SKM-1 (cell line): Measurements from ENCODE around the gene ACP1.
"Not testable (repeated sequence)": the region's sequence is repeated elsewhere in the genome, so short reads cannot be mapped to it uniquely, and the experiment has no call there.

Experiments
- DNase-seq: peaks from one replicate; lab custom pipeline; 2025; ENCODE audit not compliant: unreplicated experiment; lab: John Stamatoyannopoulos, UW

The ACP1 gene

DNA sequence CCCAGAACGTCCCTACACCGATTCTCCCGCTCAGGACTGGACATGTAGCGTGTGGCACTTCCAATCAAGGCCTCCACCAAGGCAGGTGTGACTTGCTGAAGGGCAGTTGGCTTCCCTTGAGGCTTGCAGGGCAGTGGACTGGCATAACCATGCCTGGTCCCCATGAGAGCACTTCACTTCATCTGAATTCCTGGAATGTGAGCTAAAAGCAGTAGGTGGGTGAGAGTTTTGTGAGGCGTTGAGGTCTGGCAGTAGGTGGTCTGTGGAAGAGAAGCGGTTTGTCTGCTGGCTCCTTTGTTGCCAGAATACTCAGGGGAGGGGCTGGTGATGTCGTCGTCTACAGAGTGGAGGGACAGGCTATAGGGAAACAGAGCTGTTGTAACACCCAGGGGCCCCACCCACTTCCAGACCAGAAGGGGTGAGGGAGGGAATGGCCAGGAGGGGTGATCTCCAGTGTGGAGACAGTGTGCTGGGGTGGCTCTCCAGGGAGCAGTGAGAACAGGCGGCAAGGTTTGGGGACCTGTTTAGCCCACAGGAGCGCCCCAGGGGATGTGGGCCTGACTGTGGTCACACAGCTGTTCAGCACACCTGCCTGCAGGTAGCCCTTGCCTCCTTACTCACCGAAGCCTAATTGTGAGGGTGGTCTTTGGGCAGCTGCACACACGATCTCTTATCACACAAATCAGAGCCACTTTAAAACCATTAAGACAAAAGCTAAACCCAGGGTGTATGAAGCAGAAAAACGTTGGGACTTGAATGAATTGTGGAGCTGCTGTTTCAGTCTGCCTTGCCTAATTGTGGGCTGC lies 44.6 kb downstream of the ACP1 start:
- no peak for DNase-seq

DNA sequence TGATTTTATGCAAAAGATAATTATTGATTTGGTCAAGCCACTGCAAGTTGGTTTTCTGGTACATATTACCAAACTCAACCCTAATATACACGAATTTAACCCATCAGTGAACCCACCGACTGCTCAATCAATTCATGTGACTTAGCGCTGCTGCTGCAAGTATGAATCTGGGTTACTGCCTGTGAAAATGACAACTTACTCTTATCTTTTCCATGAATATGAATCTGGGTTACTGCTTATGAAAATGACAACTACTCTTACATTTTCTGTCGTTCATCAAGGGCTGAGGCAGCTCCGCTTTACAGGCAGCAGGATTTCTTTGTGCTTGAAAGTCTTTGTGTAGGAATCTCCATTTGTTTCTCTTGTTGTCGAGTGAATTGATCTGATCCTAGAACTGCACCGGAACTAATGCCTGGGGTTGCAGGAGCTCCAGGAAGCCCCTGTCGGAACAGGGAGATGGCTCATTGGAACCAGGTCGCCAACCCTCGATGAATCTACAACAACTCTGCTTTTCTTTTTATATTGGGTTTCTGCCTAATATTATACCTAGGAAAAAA lies 45.3 kb downstream of the ACP1 start:
- DNase-seq: no peak

DNA sequence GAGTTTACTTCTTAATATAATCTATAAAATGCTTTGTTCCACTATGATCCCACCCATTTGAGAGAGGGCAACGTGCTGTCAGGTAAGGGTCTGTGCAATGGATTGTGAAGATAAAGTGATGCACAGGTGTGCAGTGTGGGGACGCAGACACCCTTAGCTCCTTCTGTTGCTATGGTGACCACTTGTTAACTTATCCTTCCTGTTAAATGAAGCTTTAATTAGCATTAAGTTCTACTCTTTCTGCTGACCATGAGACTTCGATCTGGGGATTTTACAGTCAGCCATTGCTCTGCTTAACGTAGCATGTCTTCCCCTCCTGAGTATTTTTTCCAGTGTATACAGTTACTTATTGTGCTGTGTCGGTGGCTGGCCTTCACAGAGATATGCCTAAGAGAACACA lies 46.2 kb downstream of the ACP1 start:
- DNase-seq: no peak

DNA sequence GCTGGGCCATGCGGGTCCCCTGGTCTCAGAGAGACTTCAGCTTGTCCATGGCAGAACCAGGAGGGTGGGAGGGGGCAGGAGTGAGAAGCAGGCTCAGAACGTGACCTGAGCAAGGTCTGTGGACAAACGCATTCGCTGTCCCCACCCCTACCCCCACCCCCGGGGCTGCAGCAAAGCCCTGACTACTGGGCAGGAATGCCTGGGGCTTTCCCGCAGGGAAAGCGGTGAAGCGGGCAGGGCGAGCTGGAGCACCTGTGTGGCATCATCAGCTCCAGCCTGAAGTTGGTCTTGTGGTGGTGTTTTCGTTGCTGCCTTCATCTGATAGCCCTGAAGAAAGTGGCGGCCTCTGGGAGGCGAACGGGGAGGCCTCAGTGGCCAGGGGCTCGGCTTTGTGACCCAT lies 49.2 kb downstream of the ACP1 start:
- no peak for DNase-seq

DNA sequence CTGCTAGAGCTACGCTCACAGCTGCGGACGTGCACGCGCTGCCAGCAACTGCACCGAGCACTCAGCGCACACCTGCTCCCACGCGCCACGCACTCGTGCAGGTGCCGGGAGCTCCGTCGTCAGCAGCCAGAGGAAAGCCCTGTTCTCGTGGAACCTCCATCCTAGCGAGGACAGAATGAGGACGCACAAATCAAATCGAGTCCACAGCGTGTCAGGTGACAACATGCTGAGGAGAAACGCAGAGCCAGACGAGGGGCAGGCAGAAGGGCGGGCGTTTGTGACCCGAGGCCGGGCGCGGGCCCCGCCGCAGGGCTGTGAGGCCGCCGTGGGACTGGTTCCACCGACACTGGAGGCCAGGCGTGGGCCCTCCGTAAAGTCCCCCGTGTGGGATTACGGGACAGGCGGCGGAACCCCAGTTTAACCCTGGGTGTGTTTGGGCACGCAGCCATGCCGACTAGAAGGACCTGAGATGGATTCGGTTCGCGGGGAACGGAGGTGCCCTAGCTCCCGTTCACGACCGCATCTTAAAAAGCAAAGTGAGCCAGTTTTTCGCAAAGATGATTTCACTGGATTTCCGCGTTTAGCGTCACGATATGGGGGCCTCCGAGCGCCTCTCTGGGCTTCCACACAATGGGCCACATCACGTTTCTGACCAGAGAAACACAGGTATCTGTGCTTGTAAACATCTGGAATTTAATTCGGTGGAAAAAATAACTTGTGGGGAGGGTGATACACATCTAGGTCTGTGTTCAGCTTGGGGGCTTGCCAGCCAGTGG lies 50.0 kb downstream of the ACP1 start:
- no peak for DNase-seq

DNA sequence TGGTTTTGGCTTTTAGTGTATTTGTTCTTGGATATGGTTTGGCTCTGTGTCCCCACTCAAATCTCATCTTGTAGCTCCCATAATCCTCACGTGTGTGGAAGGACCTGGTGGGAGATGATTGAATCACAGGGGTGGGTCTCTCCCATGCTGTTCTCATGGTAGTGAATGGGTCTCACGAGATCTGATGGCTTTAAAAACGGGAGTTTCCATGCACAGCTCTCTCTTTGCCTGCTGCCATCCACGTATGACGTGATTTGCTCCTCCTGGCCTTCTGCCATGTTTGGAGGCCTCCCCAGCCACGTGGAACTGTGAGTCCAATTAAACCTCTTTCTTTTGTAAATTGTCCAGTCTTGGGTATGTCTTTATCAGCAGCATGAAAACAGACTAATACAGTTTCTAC lies 51.2 kb downstream of the ACP1 start:
- DNase-seq: not testable (repeated sequence)

DNA sequence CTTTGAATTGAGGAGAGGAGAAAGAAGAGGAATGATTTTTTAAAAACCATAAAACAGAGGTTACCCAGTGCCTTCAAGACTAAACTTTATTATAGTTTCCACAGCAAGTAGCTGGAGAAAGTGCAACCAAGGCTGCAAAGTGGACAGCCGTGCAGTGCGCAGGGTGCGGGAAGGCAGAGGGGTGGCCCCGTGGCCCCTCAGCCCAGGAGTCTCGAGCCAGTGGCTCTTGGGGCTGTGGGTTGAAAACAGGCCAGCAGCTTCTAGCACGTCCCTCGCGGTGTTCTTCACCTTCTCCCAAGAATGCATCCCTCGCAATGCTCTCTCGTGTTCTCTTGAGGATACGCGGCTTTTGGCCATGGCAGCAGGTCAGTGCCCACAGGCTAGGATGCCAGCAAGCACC lies 51.6 kb downstream of the ACP1 start:
- no peak for DNase-seq

DNA sequence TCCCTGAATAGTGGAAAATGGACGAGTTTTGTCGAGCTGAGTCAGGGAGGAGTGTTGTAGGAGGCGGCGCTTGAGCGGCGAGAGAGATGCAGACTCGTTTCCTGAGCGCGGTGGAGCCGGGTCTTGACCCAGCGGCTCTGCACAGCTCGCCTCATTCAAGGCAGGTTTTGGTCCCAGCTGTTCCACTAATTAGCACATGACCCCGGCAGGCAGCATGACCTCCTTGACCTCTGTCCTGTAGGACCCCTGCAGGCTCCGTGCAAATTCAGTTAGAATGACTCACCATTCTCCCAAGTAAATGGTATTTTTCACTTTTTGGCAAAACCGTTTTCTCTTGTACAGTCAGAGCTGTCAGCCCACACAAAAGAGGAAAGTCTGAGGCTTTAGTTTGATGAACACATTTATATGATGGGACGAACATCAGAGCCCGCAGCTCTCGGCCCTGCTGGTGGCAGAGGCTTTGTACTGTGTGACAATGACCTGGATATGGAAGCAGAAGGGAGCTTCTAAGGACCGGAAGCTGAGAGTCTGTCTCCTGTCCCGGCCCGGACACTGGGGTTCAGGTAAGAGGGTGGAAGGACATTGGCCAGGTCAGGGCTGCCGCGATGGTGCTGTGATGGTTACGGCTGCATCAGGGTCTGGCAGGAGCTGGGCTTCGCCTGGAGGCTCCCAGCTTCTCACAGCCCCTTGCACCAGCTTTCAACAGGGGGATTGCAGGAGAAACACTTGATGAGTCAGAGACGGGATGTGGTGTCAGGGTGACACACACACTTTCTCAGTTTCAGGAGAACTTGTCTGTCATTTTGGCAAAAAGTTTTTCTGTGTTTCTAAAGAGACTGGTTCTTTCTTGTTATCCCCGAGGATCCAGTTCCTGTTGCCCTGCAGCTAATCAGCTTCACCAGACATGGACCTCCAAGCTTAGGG lies 53.0 kb downstream of the ACP1 start:
- no peak for DNase-seq

DNA sequence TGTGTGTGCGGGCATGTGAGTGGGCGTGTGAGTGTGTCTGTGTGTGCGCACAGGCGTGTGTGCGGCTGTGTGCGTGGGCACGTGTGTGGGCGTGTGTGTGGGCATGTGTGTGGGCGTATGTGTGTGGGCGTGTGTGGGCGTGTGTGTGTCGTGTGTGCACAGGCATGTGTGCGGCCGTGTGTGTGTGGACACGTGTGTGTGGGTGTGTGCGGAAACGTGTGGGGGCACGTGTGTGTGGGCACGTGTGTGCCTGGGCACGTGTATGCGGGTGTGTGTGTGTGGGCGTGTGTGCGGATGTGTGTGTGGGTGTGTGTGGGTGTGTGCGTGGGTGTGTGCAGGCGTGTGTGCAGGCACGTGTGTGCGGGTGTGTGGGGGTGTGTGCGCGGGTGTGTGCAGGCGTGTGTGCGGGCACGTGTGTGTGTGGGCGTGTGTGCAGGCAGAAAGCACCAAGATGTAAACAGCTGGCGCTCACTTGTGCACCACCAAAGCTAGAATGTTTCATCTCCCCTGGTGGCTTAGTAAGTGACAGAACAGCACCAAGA lies 54.4 kb downstream of the ACP1 start:
- DNase-seq: no peak

DNA sequence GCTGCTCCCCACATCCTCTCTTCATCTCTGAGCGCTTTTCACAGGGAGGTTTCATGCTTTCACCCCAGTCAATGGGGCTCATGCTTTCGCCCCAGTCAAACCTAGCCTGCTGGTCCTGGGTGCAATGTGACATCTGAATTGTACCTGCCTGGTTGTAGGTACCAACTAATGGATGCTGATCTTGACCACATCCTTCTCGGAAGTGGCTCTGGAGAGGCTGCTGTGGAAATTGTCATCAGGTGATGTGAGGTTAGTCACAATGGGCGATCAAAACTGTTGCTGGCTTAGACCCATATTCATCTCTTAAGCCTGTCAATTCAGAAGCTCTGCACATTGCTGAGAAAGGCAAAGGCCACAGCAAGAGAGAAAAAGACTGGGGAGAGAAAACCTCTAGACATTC lies 55.8 kb downstream of the ACP1 start:
- no peak for DNase-seq

DNA sequence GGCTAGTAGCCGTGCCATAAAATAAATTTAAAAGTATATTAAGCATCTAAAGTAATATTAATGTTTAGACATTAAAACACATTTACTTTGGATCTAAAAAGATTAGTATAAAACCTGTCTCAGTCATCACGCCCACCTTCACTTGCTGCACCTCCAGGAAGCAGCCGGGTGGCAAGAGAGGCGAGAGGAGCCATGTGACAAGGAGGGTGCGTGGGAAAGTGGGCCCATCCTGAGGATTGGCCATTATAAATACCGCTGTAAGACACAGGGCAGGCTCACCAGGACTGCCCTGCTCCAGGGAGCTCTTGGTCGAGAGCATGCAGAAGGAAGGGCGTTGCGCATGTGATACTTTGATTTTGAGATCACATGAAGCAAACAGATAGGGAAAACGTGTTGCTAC lies 57.6 kb downstream of the ACP1 start:
- no peak for DNase-seq

DNA sequence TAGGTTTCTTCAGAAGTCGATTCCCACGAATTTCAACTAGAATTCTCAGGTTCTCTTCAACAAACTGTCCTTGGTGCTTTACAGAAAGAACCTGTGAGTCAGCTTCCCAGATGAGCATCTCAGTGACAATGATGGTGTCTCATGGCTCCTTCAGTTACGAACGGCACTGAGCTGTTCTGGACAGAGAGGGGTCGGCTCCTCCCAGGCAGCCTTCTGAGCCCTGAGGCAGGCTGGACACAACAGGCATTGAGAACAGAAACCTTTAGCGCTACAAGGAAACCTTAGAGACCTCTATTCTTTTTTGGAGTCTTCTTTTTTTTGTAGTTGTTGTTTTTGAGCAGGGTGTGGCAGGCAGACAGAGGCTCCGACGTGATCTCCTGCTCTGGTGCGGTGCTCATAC lies 58.3 kb downstream of the ACP1 start:
- DNase-seq: no peak
